Keratinocyte (primary cell): Measurements from ENCODE around the gene KRT34. TPM values are rescaled to one million over a fixed set of nuclear protein-coding genes. Genes with fewer than 3 reads are reported as not detected.

Experiments used
- DNase-seq: peaks from one replicate; pipeline ENCODE4 v3.0.0-alpha.2; 2011; ENCODE audit warnings: low read depth, missing footprints, low spot score
- FAIRE-seq: peaks from 2 replicates; lab custom pipeline; 2011; peaks lifted over from hg19 to GRCh38; lab: Jason Lieb, UNC
- H2AFZ ChIP-seq: 2 replicates; pipeline ENCODE4 v1.6.0; 2012; ENCODE audit warnings: low read length, control low read depth, inconsistent platforms; ENCODE audit not compliant: control insufficient read depth
- H3K27ac ChIP-seq: 2 replicates; pipeline ENCODE4 v1.5.1; 2011; ENCODE audit warnings: low read length; ENCODE audit not compliant: control insufficient read depth, insufficient read depth
- H3K27me3 ChIP-seq: 3 replicates; pipeline ENCODE4 v1.6.0; 2011; ENCODE audit warnings: low read length; ENCODE audit not compliant: control insufficient read depth, insufficient read depth; ENCODE audit errors: extremely low read depth
- H3K36me3 ChIP-seq, 2 experiments: 2 replicates in 1 of 2; 3 replicates in 1 of 2; pipeline ENCODE4 v1.5.1; 2011; ENCODE audit warnings: low read length in 2 of 2, mild to moderate bottlenecking in 1 of 2; ENCODE audit not compliant: control insufficient read depth in 2 of 2, insufficient read depth in 2 of 2; ENCODE audit errors: extremely low read depth in 1 of 2
- H3K4me1 ChIP-seq: 3 replicates; pipeline ENCODE4 v1.5.1; 2011; ENCODE audit warnings: low read length; ENCODE audit not compliant: control insufficient read depth, insufficient read depth; ENCODE audit errors: extremely low read depth
- H3K4me2 ChIP-seq: 3 replicates; pipeline ENCODE4 v1.6.0; 2011; ENCODE audit warnings: low read depth, low read length; ENCODE audit not compliant: control insufficient read depth, insufficient read depth; ENCODE audit errors: extremely low read depth
- H3K4me3 ChIP-seq, 3 experiments: fragments of 200-600 bp in 1 of 3; sonication (generic) in 1 of 3; 2 replicates in 2 of 3; 3 replicates in 1 of 3; pipeline ENCODE4 v1.5.1; 2011 to 2016; ENCODE audit warnings: low read length in 3 of 3, mild to moderate bottlenecking in 3 of 3, control low read depth in 2 of 3, inconsistent platforms in 1 of 3, low read depth in 1 of 3, mixed read lengths in 1 of 3, mixed run types in 1 of 3, moderate library complexity in 1 of 3; ENCODE audit not compliant: control insufficient read depth in 2 of 3, insufficient read depth in 2 of 3; ENCODE audit errors: extremely low read depth in 1 of 3
- H3K79me2 ChIP-seq: 2 replicates; pipeline ENCODE4 v1.6.0; 2012; ENCODE audit warnings: low read length; ENCODE audit not compliant: control insufficient read depth, insufficient read depth
- H3K9ac ChIP-seq: 3 replicates; pipeline ENCODE4 v1.6.0; 2011; ENCODE audit warnings: low read length; ENCODE audit not compliant: control insufficient read depth, insufficient read depth; ENCODE audit errors: extremely low read depth
- H3K9me1 ChIP-seq: 3 replicates; pipeline ENCODE4 v1.6.0; 2011; ENCODE audit warnings: low read length; ENCODE audit not compliant: control insufficient read depth, insufficient read depth; ENCODE audit errors: extremely low read depth
- H3K9me3 ChIP-seq: 2 replicates; pipeline ENCODE4 v1.5.1; 2012; ENCODE audit warnings: low read depth, low read length; ENCODE audit not compliant: control insufficient read depth
- H4K20me1 ChIP-seq: 3 replicates; pipeline ENCODE4 v1.6.0; 2011; ENCODE audit warnings: low read length; ENCODE audit not compliant: control insufficient read depth, insufficient read depth; ENCODE audit errors: extremely low read depth
- CTCF ChIP-seq, 3 experiments: IDR thresholded peaks in 1 of 3; conservative IDR thresholded peaks in 1 of 3; optimal IDR thresholded peaks in 1 of 3; 2 replicates in 2 of 3; 3 replicates in 1 of 3; pipeline versions ENCODE3 to v1.5.1; 2011; ENCODE audit warnings: low read length in 3 of 3, mild to moderate bottlenecking in 3 of 3, moderate library complexity in 2 of 3, control low read depth in 1 of 3, inconsistent platforms in 1 of 3; ENCODE audit not compliant: insufficient read depth in 2 of 3; ENCODE audit errors: extremely low read depth in 1 of 3
- EZH2 ChIP-seq: IDR thresholded peaks from one replicate; pipeline ENCODE4 v1.6.1; 2012; ENCODE audit warnings: inconsistent platforms, mild to moderate bottlenecking, low read length, moderate library complexity
- dilution Hi-C: fragments of 300-500 bp; cut with MboI; formaldehyde crosslinking; loops from one replicate; pipeline ENCODE4 v1.7.0; 2020; ENCODE audit warnings: low sequenced_read_pairs; ENCODE audit not compliant: extremely low pct_ligation_motif_present
- polyA plus RNA-seq, 5 experiments: library from polyadenylated mRNA; depleted of rRNA in 3 of 5; stranded (reverse) in 3 of 5; stranded (forward) in 1 of 5; unstranded in 1 of 5; fragments of >200 nt; gene quantifications; 1 replicate in 1 of 5; 2 replicates in 3 of 5; 3 replicates in 1 of 5; pipeline versions ENCODE4 v1.2.1 to v1.2.3, GENCODE V29; 2011 to 2012; ENCODE audit warnings: missing spikeins in 2 of 5, low read depth in 1 of 5, low replicate concordance in 1 of 5

KRT34 gene
- polyA plus RNA-seq, 1 donor (not counting 4 experiments of a cell fraction or from before 2014, with no cell fraction given) = 4.8 TPM

- peaks cover 2% of the 10 kb centered on the region for H3K9me1 ChIP-seq
Measured at GRCh38 chr17:41415833-41416335, 33.8 kb upstream of the KRT34 start.

GRCh38 chr17:41415411-41415810 is 33.3 kb upstream of the KRT34 start:
- Histone ChIP-seq H3K9ac (no peak overlapping the region), H3K27me3 (no peaks in the 10 kb centered on the region), H3K4me3 (no peak overlapping the region), H2AFZ (no peak overlapping the region), H3K79me2 (no peaks in the 10 kb centered on the region), H4K20me1 (no peaks in the 10 kb centered on the region), H3K4me1 (peaks cover 34% of the 10 kb centered on the region), H3K36me3 (no peaks in the 10 kb centered on the region), H3K4me2 (no peak overlapping the region), H3K9me1 (peaks cover 2% of the 10 kb centered on the region), H3K9me3 (no peaks in the 10 kb centered on the region), H3K27ac (no peak overlapping the region)
- no peak for TF ChIP-seq EZH2
- TF ChIP-seq CTCF (optimal IDR thresholded peaks at IDR 0.05 in 1 of 3, IDR thresholded peaks at IDR 0.05 in 1 of 3, conservative IDR thresholded peaks at IDR 0.05 in 1 of 3; ENCODE audit: extremely low read depth in 1 of 3, insufficient read depth in 2 of 3, low read length in 3 of 3) = no peak
- FAIRE-seq (no peak), DNase-seq (no peak)
- dilution Hi-C loops = no loop called here

More at GRCh38 chr17:41415833-41416335, 33.8 kb upstream of the KRT34 start:
- TF ChIP-seq CTCF (optimal IDR thresholded peaks at IDR 0.05 in 1 of 3, IDR thresholded peaks at IDR 0.05 in 1 of 3, conservative IDR thresholded peaks at IDR 0.05 in 1 of 3; ENCODE audit: extremely low read depth in 1 of 3, insufficient read depth in 2 of 3, low read length in 3 of 3) (no peak), EZH2 (no peak)
- no peak overlapping the region for H3K9ac ChIP-seq
- no peaks in the 10 kb centered on the region for H3K36me3 ChIP-seq
- FAIRE-seq (no peak), DNase-seq (no peak)
- dilution Hi-C loops = no loop called here
- no peak overlapping the region for H3K4me2 ChIP-seq
- H2AFZ ChIP-seq = no peak overlapping the region
- H4K20me1 ChIP-seq = no peaks in the 10 kb centered on the region
- no peak overlapping the region for H3K27ac ChIP-seq
- H3K79me2 ChIP-seq = no peaks in the 10 kb centered on the region
- H3K27me3 ChIP-seq = no peaks in the 10 kb centered on the region
- H3K4me3 ChIP-seq = no peak overlapping the region
- H3K4me1 ChIP-seq = peaks cover 38% of the 10 kb centered on the region
- H3K9me3 ChIP-seq = no peaks in the 10 kb centered on the region
